ENCODE data around the gene THSD4. TPM values are rescaled to one million over a fixed set of nuclear protein-coding genes. Genes with fewer than 3 reads are reported as not detected.
"Not testable (repeated sequence)": the region's sequence is repeated elsewhere in the genome, so short reads cannot be mapped to it uniquely, and the experiment has no call there.

Gene THSD4
- total RNA-seq, 2 donors from 2014 or later, result 0.08 TPM; not detected in 1

- no peak for ATAC-seq (replicated peaks)
- H3K4me1 Mint-ChIP-seq, result no peaks in the 10 kb centered on the region
- no peaks in the 10 kb centered on the region for H3K36me3 Mint-ChIP-seq (ENCODE audit: low read depth)
- H3K4me3 Mint-ChIP-seq, result no peak overlapping the region
- peaks cover 5% of the 10 kb centered on the region for H3K9me3 Mint-ChIP-seq
- H3K27me3 Mint-ChIP-seq, result peaks cover 34% of the 10 kb centered on the region
- H3K27ac Mint-ChIP-seq, result no peak overlapping the region
Measured at GRCh38 chr15:71422530-71423259, 307.4 kb downstream of the THSD4 start.

GRCh38 chr15:71424765-71425164, 309.5 kb downstream of the THSD4 start:
- H3K36me3 Mint-ChIP-seq (ENCODE audit: low read depth), result no peaks in the 10 kb centered on the region
- H3K27ac Mint-ChIP-seq, result no peak overlapping the region
- no peak overlapping the region for H3K4me3 Mint-ChIP-seq
- peaks cover 28% of the 10 kb centered on the region for H3K27me3 Mint-ChIP-seq
- no peak for ATAC-seq (replicated peaks)
- H3K4me1 Mint-ChIP-seq, result no peaks in the 10 kb centered on the region
- peaks cover 5% of the 10 kb centered on the region for H3K9me3 Mint-ChIP-seq

GRCh38 chr15:71425388-71425787, 310.1 kb downstream of the THSD4 start:
- no peak for ATAC-seq (replicated peaks)
- Mint-ChIP-seq H3K27me3 (peaks cover 22% of the 10 kb centered on the region), H3K4me1 (no peaks in the 10 kb centered on the region), H3K36me3 (ENCODE audit: low read depth) (no peaks in the 10 kb centered on the region), H3K27ac (no peak overlapping the region), H3K9me3 (peaks cover 5% of the 10 kb centered on the region), H3K4me3 (no peak overlapping the region)

- no peaks in the 10 kb centered on the region for H3K36me3 Mint-ChIP-seq (ENCODE audit: low read depth)
- no peak for ATAC-seq (replicated peaks)
- no peak overlapping the region for H3K27ac Mint-ChIP-seq
- no peak overlapping the region for H3K4me3 Mint-ChIP-seq
- peaks cover 5% of the 10 kb centered on the region for H3K9me3 Mint-ChIP-seq
- peaks cover 24% of the 10 kb centered on the region for H3K27me3 Mint-ChIP-seq
- no peaks in the 10 kb centered on the region for H3K4me1 Mint-ChIP-seq
Measured at GRCh38 chr15:71426792-71427191, 311.5 kb downstream of the THSD4 start.

- Mint-ChIP-seq H3K9me3 (no peaks in the 10 kb centered on the region), H3K27ac (no peak overlapping the region), H3K4me3 (no peak overlapping the region), H3K4me1 (no peaks in the 10 kb centered on the region), H3K36me3 (ENCODE audit: low read depth) (no peaks in the 10 kb centered on the region), H3K27me3 (peaks cover 13% of the 10 kb centered on the region)
- no peak for ATAC-seq (replicated peaks)
Measured at GRCh38 chr15:71430782-71431181, 315.5 kb downstream of the THSD4 start.

- no peaks in the 10 kb centered on the region for H3K9me3 Mint-ChIP-seq
- H3K4me1 Mint-ChIP-seq, result no peaks in the 10 kb centered on the region
- H3K27me3 Mint-ChIP-seq, result peaks cover 10% of the 10 kb centered on the region
- ATAC-seq (replicated peaks), result no peak
- H3K36me3 Mint-ChIP-seq (ENCODE audit: low read depth), result no peaks in the 10 kb centered on the region
- no peak overlapping the region for H3K27ac Mint-ChIP-seq
- H3K4me3 Mint-ChIP-seq, result no peak overlapping the region
Measured at GRCh38 chr15:71431343-71432336, 316.4 kb downstream of the THSD4 start.

- Mint-ChIP-seq H3K4me3 (no peak overlapping the region), H3K27ac (no peak overlapping the region), H3K9me3 (no peaks in the 10 kb centered on the region), H3K27me3 (peaks cover 3% of the 10 kb centered on the region), H3K4me1 (no peaks in the 10 kb centered on the region), H3K36me3 (ENCODE audit: low read depth) (no peaks in the 10 kb centered on the region)
- ATAC-seq (replicated peaks), result no peak
Measured at GRCh38 chr15:71433402-71433801, 318.1 kb downstream of the THSD4 start.

- no peak for ATAC-seq (replicated peaks)
- H3K27ac Mint-ChIP-seq, result no peak overlapping the region
- no peaks in the 10 kb centered on the region for H3K9me3 Mint-ChIP-seq
- no peak overlapping the region for H3K4me3 Mint-ChIP-seq
- H3K36me3 Mint-ChIP-seq (ENCODE audit: low read depth), result no peaks in the 10 kb centered on the region
- H3K27me3 Mint-ChIP-seq, result peaks cover 3% of the 10 kb centered on the region
- H3K4me1 Mint-ChIP-seq, result no peaks in the 10 kb centered on the region
Measured at GRCh38 chr15:71434774-71435173, 319.5 kb downstream of the THSD4 start.

GRCh38 chr15:71435552-71435951, 320.3 kb downstream of the THSD4 start:
- no peak overlapping the region for H3K27ac Mint-ChIP-seq
- H3K36me3 Mint-ChIP-seq (ENCODE audit: low read depth), result no peaks in the 10 kb centered on the region
- H3K9me3 Mint-ChIP-seq, result no peaks in the 10 kb centered on the region
- no peak for ATAC-seq (replicated peaks)
- H3K4me1 Mint-ChIP-seq, result no peaks in the 10 kb centered on the region
- peaks cover 3% of the 10 kb centered on the region for H3K27me3 Mint-ChIP-seq
- no peak overlapping the region for H3K4me3 Mint-ChIP-seq

GRCh38 chr15:71436854-71437253, 321.6 kb downstream of the THSD4 start:
- Mint-ChIP-seq H3K4me1 (no peaks in the 10 kb centered on the region), H3K4me3 (no peak overlapping the region), H3K27ac (no peak overlapping the region), H3K27me3 (peaks cover 3% of the 10 kb centered on the region), H3K36me3 (ENCODE audit: low read depth) (no peaks in the 10 kb centered on the region), H3K9me3 (no peaks in the 10 kb centered on the region)
- ATAC-seq (replicated peaks), result no peak

GRCh38 chr15:71437404-71437803, 322.1 kb downstream of the THSD4 start:
- no peak for ATAC-seq (replicated peaks)
- H3K27ac Mint-ChIP-seq, result no peak overlapping the region

GRCh38 chr15:71437919-71438318, 322.6 kb downstream of the THSD4 start:
- Mint-ChIP-seq H3K27ac (no peak overlapping the region), H3K27me3 (peaks cover 3% of the 10 kb centered on the region), H3K4me3 (no peak overlapping the region), H3K9me3 (no peaks in the 10 kb centered on the region), H3K36me3 (ENCODE audit: low read depth) (no peaks in the 10 kb centered on the region), H3K4me1 (no peaks in the 10 kb centered on the region)
- no peak for ATAC-seq (replicated peaks)

More at GRCh38 chr15:71437404-71437803, 322.1 kb downstream of the THSD4 start:
- H3K4me1 Mint-ChIP-seq, result no peaks in the 10 kb centered on the region
- H3K9me3 Mint-ChIP-seq, result no peaks in the 10 kb centered on the region
- no peaks in the 10 kb centered on the region for H3K36me3 Mint-ChIP-seq (ENCODE audit: low read depth)
- H3K27me3 Mint-ChIP-seq, result peaks cover 3% of the 10 kb centered on the region
- no peak overlapping the region for H3K4me3 Mint-ChIP-seq

- H3K9me3 Mint-ChIP-seq; H3K4me3 Mint-ChIP-seq; H3K4me1 Mint-ChIP-seq; H3K27me3 Mint-ChIP-seq; ATAC-seq (replicated peaks); H3K27ac Mint-ChIP-seq; H3K36me3 Mint-ChIP-seq (ENCODE audit: low read depth): not testable (repeated sequence)
Measured at GRCh38 chr15:71439478-71439877, 324.2 kb downstream of the THSD4 start.

- Mint-ChIP-seq H3K27ac (no peak overlapping the region), H3K4me1 (no peaks in the 10 kb centered on the region), H3K4me3 (no peak overlapping the region), H3K9me3 (no peaks in the 10 kb centered on the region), H3K36me3 (ENCODE audit: low read depth) (no peaks in the 10 kb centered on the region), H3K27me3 (peaks cover 3% of the 10 kb centered on the region)
- ATAC-seq (replicated peaks), result no peak
Measured at GRCh38 chr15:71440489-71441110, 325.3 kb downstream of the THSD4 start.

All from activated T-helper 17 cell treated with anti-CD3 and anti-CD28 coated beads, Interleukin-2, amount 50 U/mL, for 72 hours (primary cell).